Activated CD4-positive, CD25-positive, alpha-beta regulatory T cell treated with anti-CD3 and anti-CD28 coated beads, Interleukin-2, amount 50 U/mL, for 24 hours (primary cell): ENCODE measurements around the gene TAPBP.
A peak's percentile ranks its signal among the peaks of the same experiment; 100 is the strongest.
"Not testable (repeated sequence)": the region's sequence is repeated elsewhere in the genome, so short reads cannot be mapped to it uniquely, and the experiment has no call there.

ENCODE experiments used
- ATAC-seq, 2 donors: fragments of 150-1000 bp; cut with Tn5 transposase; one replicate each; pipeline ENCODE4 v1.10.0; 2021; ENCODE audit warnings: mild to moderate bottlenecking in 1 of 2, moderate library complexity in 1 of 2

Gene TAPBP

GRCh38 chr6:33295621-33296369 is 18.1 kb downstream of the TAPBP start:
- no peak for ATAC-seq

- no peak for ATAC-seq
These were observed 19.6 kb downstream of the TAPBP start for GRCh38 chr6:33294086-33294823.

GRCh38 chr6:33292996-33293682 is 20.7 kb downstream of the TAPBP start:
- no peak for ATAC-seq

GRCh38 chr6:33290459-33290858 is 23.4 kb downstream of the TAPBP start:
- ATAC-seq = no peak

- peak; percentile 1 to 6 for ATAC-seq
These were observed 24.0 kb downstream of the TAPBP start for GRCh38 chr6:33289784-33290315.

GRCh38 chr6:33288921-33289783 is 24.7 kb downstream of the TAPBP start, which contains the start of the genes PFDN6 and WDR46:
TSS of gene PFDN6 (plus strand) at chr6:33289601. CDS start at chr6:33289857, 256 bp downstream.
TSS of gene WDR46 (minus strand) at chr6:33289239. CDS start at chr6:33289170, 69 bp downstream.
- peak; percentile 97 to 98 for ATAC-seq

GRCh38 chr6:33288141-33288920 is 25.5 kb downstream of the TAPBP start:
- no peak for ATAC-seq

- no peak for ATAC-seq
These were observed 26.6 kb downstream of the TAPBP start for GRCh38 chr6:33286946-33287914.

GRCh38 chr6:33285214-33285613 is 28.7 kb downstream of the TAPBP start:
- ATAC-seq = not testable (repeated sequence)

GRCh38 chr6:33280539-33280938 is 33.3 kb downstream of the TAPBP start:
- no peak for ATAC-seq

GRCh38 chr6:33279971-33280511 is 33.8 kb downstream of the TAPBP start:
- ATAC-seq = no peak

GRCh38 chr6:33279257-33279695 is 34.6 kb downstream of the TAPBP start:
- ATAC-seq = no peak

GRCh38 chr6:33278810-33279209 is 35.1 kb downstream of the TAPBP start:
- no peak for ATAC-seq

- ATAC-seq = no peak
These were observed 35.5 kb downstream of the TAPBP start for GRCh38 chr6:33278392-33278741.

- ATAC-seq = peak; percentile 5 to 17
These were observed 36.1 kb downstream of the TAPBP start for GRCh38 chr6:33277663-33278391.

GRCh38 chr6:33276864-33277662 is 36.8 kb downstream of the TAPBP start, which contains the start of gene B3GALT4:
TSS of gene B3GALT4 (plus strand) at chr6:33277123. CDS start at chr6:33277420, 297 bp downstream.
- ATAC-seq = peak; percentile 69 to 71

GRCh38 chr6:33276581-33276863 is 37.4 kb downstream of the TAPBP start:
- ATAC-seq = no peak
